Activated CD8-positive, alpha-beta memory T cell treated with anti-CD3 and anti-CD28 coated beads, Interleukin-2, amount 50 U/mL, for 1 hour (primary cell): ENCODE measurements around the gene PGBD5.

ENCODE experiments used
- DNase-seq: peaks from one replicate; pipeline ENCODE4 v3.0.0-alpha.2; 2020; ENCODE audit errors: extremely low read depth

PGBD5 gene

GRCh38 chr1:230349020-230349393 lies 77.1 kb downstream of the PGBD5 start:
- DNase-seq, result no peak

DNA sequence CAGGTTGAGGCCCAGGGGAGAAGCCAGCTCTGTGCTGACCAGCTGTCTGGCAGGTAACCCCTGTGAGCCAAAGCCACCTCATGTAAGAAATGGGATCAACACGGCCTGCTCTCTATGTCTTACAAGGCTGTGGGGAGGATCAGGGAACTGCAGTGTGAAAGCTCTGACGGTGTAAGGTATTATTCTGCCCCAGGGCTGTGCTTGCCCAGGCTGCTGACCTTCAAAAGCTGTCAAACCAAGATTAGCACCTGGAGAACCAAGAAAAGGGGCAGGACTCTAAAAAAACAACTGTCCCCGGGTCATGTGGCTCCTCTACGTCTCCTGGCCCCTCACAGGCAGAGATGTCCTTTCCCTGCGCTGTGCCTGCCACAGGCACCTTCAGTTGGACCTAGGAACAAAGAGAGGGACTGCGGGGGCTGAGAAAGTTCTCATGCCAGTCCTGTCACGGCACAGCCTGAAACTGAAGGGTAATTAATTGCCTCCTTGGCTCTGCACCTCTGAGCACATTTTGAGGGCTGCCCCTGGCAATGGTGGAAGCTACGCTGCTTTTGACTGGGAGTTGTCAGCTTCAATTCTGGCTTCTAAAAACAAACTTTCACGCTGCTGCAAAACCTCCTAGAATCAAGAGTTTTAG lies 77.6 kb downstream of the PGBD5 start:
- DNase-seq, result no peak

GRCh38 chr1:230347896-230348295 lies 78.2 kb downstream of the PGBD5 start:
- no peak for DNase-seq

DNA sequence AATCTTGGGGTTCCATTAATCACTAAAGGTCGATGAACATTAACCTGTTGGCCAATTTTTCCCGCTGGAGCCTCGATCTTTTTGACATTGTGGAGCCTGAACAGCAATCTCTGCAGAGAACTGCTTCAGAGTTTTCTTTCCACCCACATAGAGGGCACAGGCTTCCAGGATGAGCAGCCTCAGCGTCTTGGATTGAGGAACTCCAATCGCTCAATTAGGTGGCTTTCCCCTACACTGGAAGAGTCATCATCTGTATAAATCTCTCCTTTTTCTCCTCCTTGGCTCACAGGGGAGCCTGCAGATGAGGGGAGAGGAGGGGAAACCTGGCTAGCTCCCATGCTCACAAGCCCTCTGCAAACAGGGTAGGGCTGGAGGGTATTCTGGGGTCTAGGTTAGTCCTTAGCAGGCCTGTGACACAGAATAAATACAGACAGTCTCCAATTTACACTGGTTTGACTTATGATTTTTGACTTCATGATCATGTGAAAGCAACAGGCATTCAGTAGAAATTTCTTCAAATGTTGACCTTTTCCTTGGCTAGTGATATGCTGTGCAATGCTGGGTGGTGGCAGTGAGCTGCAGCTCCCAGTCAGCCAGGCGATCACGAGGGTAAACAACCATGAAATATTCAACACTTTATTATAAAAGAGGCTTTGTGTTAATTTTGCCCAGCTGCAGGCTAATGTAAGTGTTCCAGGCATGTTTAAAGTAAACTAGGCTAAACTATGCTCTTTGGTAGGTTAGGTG lies 80.8 kb downstream of the PGBD5 start:
- no peak for DNase-seq

DNA sequence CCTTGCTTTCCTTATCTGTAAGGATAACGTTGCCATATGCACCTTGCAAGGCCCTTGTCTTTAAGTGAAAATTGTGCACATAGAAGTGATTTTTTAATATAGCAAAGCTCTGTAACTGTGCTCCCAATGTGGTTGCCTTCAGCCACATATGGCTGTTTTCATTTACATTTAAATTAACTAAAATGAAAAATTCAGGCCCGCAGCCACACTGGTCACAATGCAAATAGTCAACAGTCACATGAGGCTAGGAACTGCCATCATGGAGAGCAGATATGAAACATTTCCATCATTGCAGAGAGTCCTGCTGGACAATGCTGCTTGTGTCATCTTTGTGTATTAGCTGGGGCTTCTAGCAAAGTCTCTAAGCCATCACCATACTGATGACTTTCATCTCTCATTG lies 83.4 kb downstream of the PGBD5 start:
- DNase-seq, result no peak

- DNase-seq, result no peak
Measured at GRCh38 chr1:230342019-230342418, 84.1 kb downstream of the PGBD5 start.

DNA sequence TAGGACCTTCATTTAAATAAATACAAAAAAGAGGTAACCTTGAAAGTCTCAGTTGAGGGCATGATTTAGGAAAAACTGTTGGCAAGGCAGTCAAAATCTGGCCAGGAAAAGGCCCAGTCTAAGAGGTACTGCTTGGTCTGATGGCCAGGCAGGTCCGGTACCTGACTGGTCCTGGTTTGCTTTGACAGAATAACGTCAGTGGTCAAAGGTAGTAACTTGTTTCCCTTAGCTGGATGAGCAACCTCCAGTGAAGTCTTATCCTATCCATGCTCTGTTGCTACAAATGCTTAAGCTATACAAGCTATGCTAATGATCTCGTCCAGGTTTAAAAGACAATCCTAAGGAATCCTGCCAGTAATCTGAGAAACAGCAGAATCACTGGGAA lies 85.0 kb downstream of the PGBD5 start:
- DNase-seq, result no peak

GRCh38 chr1:230340526-230341161 lies 85.5 kb downstream of the PGBD5 start:
- no peak for DNase-seq

- no peak for DNase-seq
Measured at GRCh38 chr1:230339033-230339432, 87.1 kb downstream of the PGBD5 start.

- DNase-seq, result no peak
Measured at GRCh38 chr1:230337266-230337665, 88.9 kb downstream of the PGBD5 start.

DNA sequence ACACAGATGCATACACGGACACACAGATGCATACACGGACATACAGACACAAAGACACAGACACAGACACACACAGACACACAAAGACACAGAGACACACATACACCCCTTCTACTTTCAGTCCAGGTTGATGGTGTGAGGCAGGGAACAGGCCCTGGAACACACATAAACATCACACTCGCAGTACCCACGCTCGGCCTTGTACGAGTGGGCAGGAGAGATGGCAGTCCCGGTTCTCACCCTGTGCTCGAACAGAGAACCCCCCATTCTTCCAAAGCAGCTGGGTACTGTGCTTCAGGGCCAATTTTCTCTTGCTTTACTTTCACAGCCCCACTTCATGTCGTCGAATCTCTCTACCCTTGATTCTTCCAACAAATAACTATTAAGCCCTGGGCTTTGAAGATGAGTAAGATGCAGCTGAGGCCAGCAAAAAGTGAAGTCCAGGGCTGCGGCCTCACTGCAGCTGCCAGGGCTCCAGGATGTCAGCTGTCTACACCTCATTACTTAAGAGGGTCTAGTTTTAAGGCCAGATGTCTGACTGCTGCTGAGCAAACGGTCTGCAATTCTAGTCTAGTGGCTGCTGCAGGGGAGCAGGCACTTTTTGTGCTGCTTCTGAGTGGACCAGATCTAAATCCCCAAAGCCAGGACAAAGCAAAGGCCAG lies 90.1 kb downstream of the PGBD5 start:
- no peak for DNase-seq

DNA sequence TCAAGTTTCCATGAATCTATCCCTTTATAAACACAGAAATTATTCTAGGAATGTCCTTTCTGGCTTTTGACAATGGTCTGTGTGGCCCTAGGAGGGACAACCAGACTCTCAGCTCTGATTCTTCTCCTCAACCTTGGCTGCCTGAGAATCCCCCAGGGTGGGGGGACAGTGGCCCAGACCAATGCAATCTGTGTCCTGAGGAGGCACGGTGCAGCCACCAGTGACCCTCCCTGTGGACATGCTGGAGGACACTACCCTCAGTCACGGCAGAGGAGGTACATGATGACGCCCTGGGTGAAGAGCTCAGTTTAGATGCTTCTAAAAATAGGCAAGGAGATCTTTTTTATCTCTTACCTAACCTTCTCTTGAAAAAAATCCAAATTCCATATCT lies 91.7 kb downstream of the PGBD5 start:
- DNase-seq, result no peak

DNA sequence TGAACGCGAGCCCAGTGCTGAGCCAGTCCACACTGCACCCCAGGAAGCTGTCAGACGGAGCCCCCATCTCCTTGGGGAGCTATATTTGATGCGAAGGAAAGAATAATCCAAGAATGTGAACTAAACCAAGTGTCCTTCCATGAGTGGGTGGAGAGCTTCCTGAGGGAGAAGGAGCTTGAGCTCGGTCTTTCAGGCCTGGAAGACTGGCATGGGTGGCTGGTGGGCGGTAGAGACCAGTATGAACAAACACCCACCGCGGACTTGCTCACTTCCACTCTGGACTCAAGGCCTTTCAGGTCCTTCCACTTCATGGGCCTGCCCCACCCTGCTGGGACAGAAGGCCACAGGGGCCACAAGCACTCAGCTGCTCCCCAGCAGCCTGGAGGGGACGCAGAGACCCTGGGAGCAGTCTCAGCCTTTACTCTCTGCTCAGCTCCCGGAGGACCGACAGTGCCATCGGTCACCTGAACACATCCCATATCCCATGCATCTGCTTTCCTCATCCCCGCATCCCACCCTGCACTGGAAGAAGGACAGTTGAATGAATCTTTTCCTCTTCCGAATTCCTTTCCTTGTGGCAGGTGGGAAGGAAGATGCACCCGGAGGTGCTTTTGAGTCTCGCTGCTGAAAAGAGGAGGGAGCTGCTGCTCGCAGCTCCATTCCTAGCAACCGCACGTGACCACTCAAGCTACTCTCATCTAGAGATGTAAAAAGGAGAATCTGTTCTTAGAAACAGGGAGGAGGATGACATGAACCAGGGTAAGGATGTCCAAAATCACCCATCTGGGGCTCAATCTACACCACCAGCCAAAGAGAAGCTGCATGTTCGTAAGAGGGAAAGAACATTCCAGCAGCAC lies 92.3 kb downstream of the PGBD5 start:
- DNase-seq, result no peak

DNA sequence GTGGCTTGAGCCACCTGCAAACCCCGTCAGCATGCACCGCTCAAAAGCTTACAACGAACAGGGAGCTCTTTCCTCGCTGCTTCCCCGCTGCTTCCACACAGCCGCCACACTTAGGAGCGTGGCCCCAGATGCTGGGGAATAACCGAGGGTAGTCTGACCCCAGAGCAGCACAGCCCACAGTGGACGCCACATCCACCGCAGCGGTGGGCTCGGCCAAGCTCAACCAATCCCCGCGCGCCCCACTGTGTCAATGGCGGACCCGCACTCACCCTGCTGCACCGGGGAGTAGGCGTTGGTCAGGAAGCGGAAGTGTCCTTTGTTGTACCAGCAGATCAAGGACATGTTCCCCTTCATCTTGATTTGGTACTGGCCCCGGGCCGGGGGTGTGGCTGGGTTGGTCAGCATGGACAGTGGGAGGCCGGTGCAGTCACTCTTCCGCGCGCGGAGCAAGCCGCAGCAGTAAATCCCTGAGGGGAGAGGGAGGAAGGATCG lies 93.5 kb downstream of the PGBD5 start:
- no peak for DNase-seq

DNA sequence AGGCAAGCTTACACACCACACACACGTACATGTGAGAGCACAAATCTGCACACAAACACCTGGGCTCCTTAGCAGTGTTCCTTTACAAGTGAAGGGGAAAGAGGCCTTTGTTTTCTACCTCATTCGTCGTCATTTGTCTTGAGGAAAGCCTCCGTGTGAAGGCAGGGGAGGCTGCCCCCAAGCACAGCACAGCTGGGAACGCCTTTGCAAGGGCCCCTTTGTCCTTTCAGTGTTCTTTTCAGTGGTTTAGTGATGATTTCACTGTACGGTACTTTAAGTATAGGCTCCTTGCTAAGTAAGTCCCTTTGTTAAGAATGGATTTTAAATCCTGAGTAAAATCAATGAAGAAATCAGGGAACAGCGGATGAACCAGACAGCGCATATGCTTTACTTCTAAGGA lies 94.1 kb downstream of the PGBD5 start:
- DNase-seq, result no peak

DNA sequence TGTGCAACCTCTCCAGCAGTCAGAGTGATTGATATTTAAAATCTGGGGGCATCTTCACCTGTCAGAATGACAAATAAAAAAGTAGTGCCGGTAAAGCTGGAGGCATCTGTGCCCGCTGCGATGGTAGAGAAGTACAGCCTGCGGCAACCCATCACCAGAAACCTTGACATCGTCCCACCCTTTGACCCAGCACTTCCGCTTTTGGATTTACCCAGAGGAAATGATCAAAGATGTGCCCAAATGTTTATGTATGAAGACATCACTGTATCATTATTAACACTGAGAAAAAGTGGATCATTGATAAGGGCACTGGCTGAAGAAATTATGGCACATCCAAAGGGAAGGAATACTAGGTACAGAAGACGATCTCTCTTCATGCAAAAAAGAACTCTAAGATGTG lies 96.0 kb downstream of the PGBD5 start:
- no peak for DNase-seq

DNA sequence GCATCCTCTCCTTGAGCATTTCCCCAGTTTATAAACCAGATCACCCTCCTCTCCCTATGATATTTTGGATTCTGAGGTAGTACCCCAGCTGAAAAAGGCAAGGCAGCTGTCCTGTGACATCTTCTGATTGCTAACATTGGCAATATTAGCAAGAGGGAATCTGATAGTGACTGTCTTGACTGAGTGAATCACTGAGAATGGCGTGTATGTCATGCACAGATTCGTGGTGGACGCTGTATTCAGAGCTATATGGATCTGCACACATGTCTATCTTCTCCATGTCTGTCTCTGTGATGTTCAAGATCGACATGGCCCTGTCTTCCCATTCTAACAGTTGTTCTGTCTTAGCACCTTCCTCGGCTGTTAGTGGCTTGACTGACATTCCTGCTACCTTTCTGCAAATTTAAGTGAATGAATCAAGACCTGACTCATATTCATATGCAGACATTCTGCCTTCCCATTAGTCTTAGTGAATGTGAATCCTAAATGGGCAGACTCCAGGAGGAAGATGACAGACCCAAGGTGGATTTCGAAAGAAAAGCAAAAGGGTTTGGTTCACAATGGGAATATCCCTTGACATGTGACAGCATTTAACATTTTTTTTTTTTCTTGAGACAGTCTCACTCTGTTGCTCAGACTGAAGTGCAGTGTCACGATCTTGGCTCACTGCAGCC lies 97.7 kb downstream of the PGBD5 start:
- no peak for DNase-seq

DNA sequence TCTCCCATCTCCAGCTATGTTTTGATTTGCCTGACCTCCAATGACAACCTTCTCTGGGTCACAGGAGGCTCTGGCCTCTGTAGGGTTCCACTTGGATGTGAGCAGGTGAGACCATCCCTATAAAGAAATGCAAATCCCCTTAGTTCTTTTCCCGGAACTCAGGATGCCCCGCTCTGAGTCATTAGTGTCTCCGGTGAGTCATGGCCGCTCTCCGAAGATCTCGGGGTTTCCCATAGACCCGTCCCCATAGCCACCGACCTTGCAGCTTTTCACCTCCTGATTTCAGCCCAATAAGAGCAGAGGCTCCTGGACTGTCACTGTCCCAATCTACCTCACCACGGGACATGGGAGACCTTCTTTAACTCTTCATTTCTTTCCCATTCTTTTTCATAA lies 98.2 kb downstream of the PGBD5 start:
- no peak for DNase-seq

DNA sequence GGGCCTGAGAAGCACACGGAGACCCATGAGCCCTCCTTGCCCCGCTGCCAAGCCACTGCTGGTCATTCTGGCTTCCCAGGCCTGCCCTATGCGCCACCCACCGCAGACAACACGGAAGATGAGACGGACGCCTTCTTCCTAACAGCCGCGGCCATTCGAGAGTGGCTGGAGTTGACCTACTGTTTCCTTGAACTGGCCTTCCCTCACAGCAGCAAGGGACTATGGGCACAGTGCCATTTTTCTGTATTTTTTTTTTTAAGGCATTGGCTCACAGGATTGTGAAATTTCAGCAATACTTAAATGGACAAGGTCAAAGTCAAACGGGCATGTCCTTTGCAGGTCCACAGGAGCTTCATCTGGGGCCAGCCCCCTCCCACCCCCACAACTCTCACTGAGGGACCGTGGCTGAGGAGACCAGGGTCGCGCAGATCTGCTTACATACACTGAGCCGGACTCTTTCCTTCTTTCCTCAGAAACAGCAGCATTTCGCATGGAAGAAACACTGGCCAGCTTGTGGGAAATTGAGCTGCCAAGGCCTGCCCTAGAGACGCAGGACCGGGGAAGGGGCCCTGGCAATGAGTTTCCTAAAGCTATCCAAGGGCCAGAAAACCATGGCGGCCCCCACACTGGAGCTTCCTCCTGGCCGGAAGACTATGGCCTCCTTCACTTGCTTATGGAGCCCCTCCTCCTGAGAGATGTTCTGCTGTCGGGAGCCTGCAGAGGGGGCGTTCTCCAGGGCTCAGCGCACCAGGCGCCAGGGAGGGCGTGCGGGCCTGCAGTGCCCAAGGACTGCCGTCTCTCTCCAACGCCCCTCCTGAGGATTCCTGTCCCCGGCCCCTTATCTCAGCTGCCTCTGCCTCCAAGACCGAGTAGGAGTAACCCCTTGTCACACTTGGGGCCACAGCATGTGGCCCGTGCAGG lies 98.9 kb downstream of the PGBD5 start:
- DNase-seq, result no peak

DNA sequence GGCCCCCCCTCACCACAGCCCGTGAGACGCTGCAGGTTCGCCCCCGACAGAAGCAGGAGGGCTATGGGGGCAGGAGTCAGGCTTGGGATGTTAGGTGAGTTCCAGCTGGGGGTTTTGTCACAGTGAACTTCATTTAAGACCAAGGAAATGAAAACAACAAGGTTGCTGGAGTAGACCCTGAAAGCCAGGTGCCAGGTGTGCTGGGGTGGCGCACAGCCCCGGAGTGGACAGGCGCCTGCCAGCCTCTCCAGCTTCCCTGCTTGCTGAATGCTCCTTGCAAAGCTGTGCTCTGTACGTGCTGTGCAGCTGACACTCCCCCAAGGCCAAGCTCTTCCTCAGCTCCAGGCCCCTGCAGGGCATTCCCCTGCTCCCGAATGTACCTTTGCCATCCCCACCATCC lies 102.4 kb downstream of the PGBD5 start:
- no peak for DNase-seq
